Kidney (tissue), 14 donors: Measurements from ENCODE around the gene IGF1. TPM values are rescaled to one million over a fixed set of nuclear protein-coding genes. Genes with fewer than 3 reads are reported as not detected.

Experiments used
- DNase-seq, 5 donors: peaks; one replicate each; pipeline ENCODE4 v3.0.0-alpha.2; 2013 to 2020
- FAIRE-seq: peaks from 2 replicates; lab custom pipeline; 2012; peaks lifted over from hg19 to GRCh38; lab: Jason Lieb, UNC
- H3K27ac ChIP-seq, 2 donors: one replicate each; pipeline ENCODE4 v1.7.0; 2013; ENCODE audit warnings: low read depth in 2 of 2, low read length in 2 of 2, inconsistent platforms in 1 of 2
- H3K27me3 ChIP-seq: one replicate; pipeline ENCODE4 v1.7.1; 2013; ENCODE audit warnings: low read length, inconsistent platforms; ENCODE audit not compliant: control insufficient read depth, insufficient read depth
- H3K36me3 ChIP-seq, 3 donors: one replicate each; pipeline versions ENCODE4 v1.7.0 to v1.7.1; 2013; ENCODE audit warnings: low read length in 3 of 3, control low read depth in 1 of 3, inconsistent platforms in 1 of 3; ENCODE audit not compliant: insufficient read depth in 3 of 3, control insufficient read depth in 2 of 3
- H3K4me1 ChIP-seq, 3 donors: one replicate each; pipeline versions ENCODE4 v1.7.0 to v1.7.1; 2013; ENCODE audit warnings: low read length in 3 of 3, inconsistent platforms in 1 of 3, low read depth in 1 of 3; ENCODE audit not compliant: control insufficient read depth in 2 of 3, insufficient read depth in 2 of 3
- H3K4me3 ChIP-seq, 3 donors: one replicate each; pipeline versions ENCODE4 v1.7.0 to v1.8.1; 2013; ENCODE audit warnings: low read length in 3 of 3, control low read depth in 1 of 3, inconsistent platforms in 1 of 3
- H3K9ac ChIP-seq, 3 donors: one replicate each; pipeline versions ENCODE4 v1.7.0 to v1.7.1; 2013; ENCODE audit warnings: low read length in 3 of 3, control low read depth in 1 of 3, inconsistent platforms in 1 of 3
- H3K9me3 ChIP-seq, 3 donors: one replicate each; pipeline versions ENCODE4 v1.7.0 to v1.7.1; 2013; ENCODE audit warnings: low read length in 3 of 3, control low read depth in 1 of 3, inconsistent platforms in 1 of 3; ENCODE audit not compliant: control insufficient read depth in 2 of 3, insufficient read depth in 1 of 3
- CTCF ChIP-seq: IDR thresholded peaks from 3 replicates; pipeline ENCODE4 v1.5.1; 2012; ENCODE audit warnings: mild to moderate bottlenecking, moderate library complexity, borderline replicate concordance; ENCODE audit not compliant: insufficient read depth; ENCODE audit errors: extremely low read depth
- intact Hi-C: fragments of 100-400 bp; cut with DNase I; formaldehyde crosslinking; loops from one replicate; pipeline ENCODE4 v1.11.1; 2022
- polyA plus RNA-seq: library from polyadenylated mRNA; stranded (reverse); fragments of 350-450 nt; fragmentation: Illumina TruSeq; extraction: RNeasy Lipid Tissue Mini Kit (QIAGEN cat#74804); gene quantifications from one replicate; pipeline ENCODE4 v1.2.3, GENCODE V29; 2014; ENCODE audit warnings: low read depth, low replicate concordance; ENCODE audit not compliant: insufficient read depth
- total RNA-seq: library from RNA; stranded (reverse); fragmentation: NEBNext Ultra II Directional; extraction: Animal tissue kit (Norgen Biotek cat#: 25700); gene quantifications from one replicate; pipeline ENCODE4 v1.2.1, GENCODE V29; 2021
- donor health status: control.
- donor health status: control.
- donor health status: control.
- donor health status: control.
- donor health status: control.
- donor health status: DM: yes; HTN: yes; CAD: no.
- donor health status: Normal renal cell carcinoma (clear cell type).

The IGF1 gene
- total and polyA plus RNA-seq, 2 donors from 2014 or later: 0.71 to 7.2 TPM

- no peak overlapping the region for H3K9ac ChIP-seq
- FAIRE-seq (no peak), DNase-seq (peak in 1 of 5 donors; percentile 39)
- peaks cover 4 to 7% (median 6%) of the 10 kb centered on the region in 3 donors for H3K4me1 ChIP-seq
- no peak for TF ChIP-seq CTCF
- H3K27me3 ChIP-seq: no peaks in the 10 kb centered on the region
- H3K27ac ChIP-seq: no peak overlapping the region
- H3K36me3 ChIP-seq: no peaks in the 10 kb centered on the region
- peak overlapping the region; percentile 30 to 49 (median 31) for H3K4me3 ChIP-seq
- intact Hi-C loops: no loop called here
- H3K9me3 ChIP-seq: no peaks in the 10 kb centered on the region
These were observed 1.8 kb downstream of the IGF1 start for GRCh38 chr12:102478405-102479098.

DNA sequence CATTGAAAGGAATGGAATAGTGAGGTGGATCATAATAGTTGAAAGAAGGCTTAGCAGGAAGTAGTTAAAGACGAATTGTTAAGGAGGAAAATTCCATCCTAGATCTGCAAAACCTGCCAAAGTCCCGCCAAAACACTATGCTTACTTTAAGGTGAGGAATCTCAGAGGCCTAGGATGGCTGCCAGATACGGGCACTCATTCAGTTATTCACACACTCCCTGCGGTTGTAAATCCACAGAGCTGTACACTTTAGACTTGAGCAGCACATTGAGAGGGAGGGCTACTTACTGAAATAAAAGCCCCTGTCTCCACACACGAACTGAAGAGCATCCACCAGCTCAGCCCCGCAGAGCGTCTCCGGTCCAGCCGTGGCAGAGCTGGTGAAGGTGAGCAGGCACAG lies 5.0 kb downstream of the IGF1 start:
- no peak for TF ChIP-seq CTCF
- no peak overlapping the region for H3K4me3 ChIP-seq
- FAIRE-seq: no peak

DNA sequence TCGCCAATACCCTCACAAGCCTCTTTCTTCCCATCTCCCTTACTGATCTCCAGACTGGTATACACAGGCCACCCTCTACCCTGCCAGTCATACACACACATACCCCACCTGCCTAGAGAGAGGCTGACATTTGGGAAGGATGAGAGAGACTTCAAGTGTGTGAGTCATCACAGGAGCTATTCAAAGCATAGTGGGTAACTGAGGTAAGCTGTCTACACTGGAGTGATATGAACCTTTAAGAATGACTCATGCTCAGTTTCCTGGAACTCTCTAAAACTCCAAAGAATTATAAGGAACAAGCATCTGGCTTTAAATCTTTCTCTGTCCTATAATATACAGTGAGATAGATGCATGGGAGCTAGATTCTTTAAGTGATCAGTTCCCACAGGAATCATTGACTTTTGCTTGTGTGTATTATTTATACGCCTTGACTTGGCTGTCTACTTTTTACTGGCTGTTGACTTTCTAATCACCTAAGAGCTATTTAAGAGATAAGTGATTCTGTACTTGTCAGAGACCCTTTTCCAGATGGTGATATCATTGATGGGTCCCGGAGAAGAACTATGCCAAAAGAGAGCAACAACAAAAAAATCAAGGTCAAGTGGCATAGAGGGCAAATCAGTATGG lies 5.8 kb downstream of the IGF1 start:
- Histone ChIP-seq H3K36me3 (no peaks in the 10 kb centered on the region), H3K4me1 (peaks cover 3 to 6% (median 4%) of the 10 kb centered on the region in 3 donors), H3K4me3 (no peak overlapping the region), H3K9me3 (no peaks in the 10 kb centered on the region), H3K27ac (no peak overlapping the region), H3K27me3 (no peaks in the 10 kb centered on the region), H3K9ac (no peak overlapping the region)
- no peak for TF ChIP-seq CTCF
- intact Hi-C loops: no loop called here
- FAIRE-seq (no peak), DNase-seq (no peak)

More for the DNA sequence above, 5.0 kb downstream of the IGF1 start:
- Histone ChIP-seq H3K9ac (no peak overlapping the region), H3K36me3 (no peaks in the 10 kb centered on the region), H3K4me1 (peaks cover 3 to 6% (median 4%) of the 10 kb centered on the region in 3 donors), H3K27ac (no peak overlapping the region), H3K9me3 (no peaks in the 10 kb centered on the region), H3K27me3 (no peaks in the 10 kb centered on the region)
- intact Hi-C loops: no loop called here
- no peak for DNase-seq
